Uterus (tissue), 4 donors: ENCODE results near the gene DAO. TPM values are rescaled to one million over a fixed set of nuclear protein-coding genes. Genes with fewer than 3 reads are reported as not detected.

Experiments
- DNase-seq, 2 donors: peaks; one replicate each; pipeline ENCODE4 v3.0.0-alpha.2; 2019 to 2020
- H3K27ac ChIP-seq, 2 donors: fragments of 200-600 bp; sonication (generic); 1 replicate in 1 of 2; 2 replicates in 1 of 2; pipeline ENCODE4 v1.5.1; 2016 to 2018
- H3K27me3 ChIP-seq, 2 donors: fragments of 200-600 bp; sonication (generic); one replicate each; pipeline ENCODE4 v1.5.1; 2018 to 2019; ENCODE audit warnings: control low read depth in 1 of 2
- H3K36me3 ChIP-seq, 2 donors: fragments of 200-600 bp; sonication (generic); one replicate each; pipeline ENCODE4 v1.5.1; 2019; ENCODE audit warnings: control low read depth in 1 of 2
- H3K4me1 ChIP-seq, 2 donors: fragments of 200-600 bp; sonication (generic); one replicate each; pipeline ENCODE4 v1.5.1; 2018 to 2019; ENCODE audit warnings: control low read depth in 1 of 2
- H3K4me3 ChIP-seq, 2 donors: fragments of 200-600 bp; sonication (generic); 1 replicate in 1 of 2; 2 replicates in 1 of 2; pipeline ENCODE4 v1.5.1; 2018 to 2019; ENCODE audit warnings: mild to moderate bottlenecking in 1 of 2
- H3K9me3 ChIP-seq, 2 donors: fragments of 200-600 bp; sonication (generic); one replicate each; pipeline ENCODE4 v1.5.1; 2019; ENCODE audit warnings: control low read depth in 1 of 2
- POLR2A ChIP-seq, 2 donors: fragments of 450-650 bp; IDR thresholded peaks; one replicate each; pipeline ENCODE4 v1.6.1; 2016; ENCODE audit warnings: antibody characterized with exemption in 2 of 2, mild to moderate bottlenecking in 1 of 2, moderate library complexity in 1 of 2
- intact Hi-C: fragments of 100-400 bp; cut with DNase I; formaldehyde crosslinking; loops from one replicate; pipeline ENCODE4 v1.15.1; 2023; ENCODE audit warnings: low total_unique reads
- total RNA-seq, 4 donors: library from RNA; depleted of rRNA in 3 of 4; stranded (reverse); fragments of >200 nt in 3 of 4; gene quantifications; one replicate each; pipeline versions ENCODE4 v1.1.0 to v1.2.4, GENCODE V29; 2014 to 2023
- TF ChIP-seq, protein P1 (sequence below), 4 experiments: fragments of 200-600 bp in 2 of 4; fragments of 450-650 bp in 2 of 4; sonication (generic) in 2 of 4; IDR thresholded peaks; one replicate each; pipeline ENCODE4 v1.5.1; 2016 to 2019; ENCODE audit warnings: antibody characterized with exemption in 4 of 4, mild to moderate bottlenecking in 2 of 4, moderate library complexity in 1 of 4
- donor health status: DM: yes; HTN: yes; CAD: no.

DAO gene
- total RNA-seq, 4 donors from 2014 or later = not detected

- H3K9me3 ChIP-seq = no peaks in the 10 kb centered on the region
- H3K27ac ChIP-seq = peak overlapping the region; percentile 61 to 77
- intact Hi-C loops = no loop called here
- DNase-seq = peak; percentile 57 to 58
- TF ChIP-seq POLR2A (IDR thresholded peaks at IDR 0.05) = no peak
- TF ChIP-seq, protein P1, sequence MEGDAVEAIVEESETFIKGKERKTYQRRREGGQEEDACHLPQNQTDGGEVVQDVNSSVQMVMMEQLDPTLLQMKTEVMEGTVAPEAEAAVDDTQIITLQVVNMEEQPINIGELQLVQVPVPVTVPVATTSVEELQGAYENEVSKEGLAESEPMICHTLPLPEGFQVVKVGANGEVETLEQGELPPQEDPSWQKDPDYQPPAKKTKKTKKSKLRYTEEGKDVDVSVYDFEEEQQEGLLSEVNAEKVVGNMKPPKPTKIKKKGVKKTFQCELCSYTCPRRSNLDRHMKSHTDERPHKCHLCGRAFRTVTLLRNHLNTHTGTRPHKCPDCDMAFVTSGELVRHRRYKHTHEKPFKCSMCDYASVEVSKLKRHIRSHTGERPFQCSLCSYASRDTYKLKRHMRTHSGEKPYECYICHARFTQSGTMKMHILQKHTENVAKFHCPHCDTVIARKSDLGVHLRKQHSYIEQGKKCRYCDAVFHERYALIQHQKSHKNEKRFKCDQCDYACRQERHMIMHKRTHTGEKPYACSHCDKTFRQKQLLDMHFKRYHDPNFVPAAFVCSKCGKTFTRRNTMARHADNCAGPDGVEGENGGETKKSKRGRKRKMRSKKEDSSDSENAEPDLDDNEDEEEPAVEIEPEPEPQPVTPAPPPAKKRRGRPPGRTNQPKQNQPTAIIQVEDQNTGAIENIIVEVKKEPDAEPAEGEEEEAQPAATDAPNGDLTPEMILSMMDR (IDR thresholded peaks at IDR 0.05) = no peak
- peaks cover 7 to 25% of the 10 kb centered on the region in 2 donors for H3K4me1 ChIP-seq
- no peaks in the 10 kb centered on the region for H3K27me3 ChIP-seq
- H3K36me3 ChIP-seq = no peaks in the 10 kb centered on the region
- H3K4me3 ChIP-seq = no peak overlapping the region
Observed at GRCh38 chr12:108833757-108834472, 46.0 kb upstream of the DAO start.

- Histone ChIP-seq H3K36me3 (no peaks in the 10 kb centered on the region), H3K4me1 (peaks cover 7 to 32% of the 10 kb centered on the region in 2 donors), H3K27ac (peak overlapping the region in 1 of 2 donors; percentile 86), H3K4me3 (no peak overlapping the region), H3K27me3 (no peaks in the 10 kb centered on the region), H3K9me3 (no peaks in the 10 kb centered on the region)
- no peak for DNase-seq
- TF ChIP-seq, protein P1 (IDR thresholded peaks at IDR 0.05) = no peak
- TF ChIP-seq POLR2A (IDR thresholded peaks at IDR 0.05) = no peak
- intact Hi-C loops = no loop called here
Observed at GRCh38 chr12:108835860-108836634, 43.8 kb upstream of the DAO start.

GRCh38 chr12:108837239-108837638, 42.7 kb upstream of the DAO start:
- Histone ChIP-seq H3K27me3 (no peaks in the 10 kb centered on the region), H3K27ac (peak overlapping the region; percentile 84 to 86), H3K4me3 (no peak overlapping the region), H3K9me3 (no peaks in the 10 kb centered on the region), H3K36me3 (no peaks in the 10 kb centered on the region), H3K4me1 (peaks cover 7 to 29% of the 10 kb centered on the region in 2 donors)
- TF ChIP-seq, protein P1 (IDR thresholded peaks at IDR 0.05) = no peak
- no peak for TF ChIP-seq POLR2A (IDR thresholded peaks at IDR 0.05)
- no peak for DNase-seq
- intact Hi-C loops = no loop called here

DNA sequence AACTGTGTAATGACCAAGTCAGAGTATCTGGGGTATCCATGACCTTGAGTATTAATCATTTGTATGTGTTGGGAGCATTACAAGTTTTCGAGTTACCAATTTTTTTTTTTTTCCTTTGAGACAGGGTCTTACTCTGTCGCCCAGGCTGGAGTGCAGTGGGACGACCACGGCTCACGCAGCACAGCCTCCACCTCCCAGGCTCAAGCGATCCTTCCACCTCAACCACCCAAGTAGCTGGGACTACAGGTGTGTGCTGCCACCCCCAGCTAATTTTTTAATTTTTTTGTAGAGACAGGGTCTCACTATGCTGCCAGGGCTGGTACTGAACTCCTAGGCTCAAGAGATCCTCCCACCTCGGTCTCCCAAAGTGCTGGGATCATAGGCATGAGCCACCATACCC, 42.2 kb upstream of the DAO start:
- Histone ChIP-seq H3K4me3 (no peak overlapping the region), H3K4me1 (peaks cover 6 to 25% of the 10 kb centered on the region in 2 donors), H3K9me3 (no peaks in the 10 kb centered on the region), H3K27ac (peak overlapping the region; percentile 84 to 86), H3K36me3 (no peaks in the 10 kb centered on the region), H3K27me3 (no peaks in the 10 kb centered on the region)
- intact Hi-C loops = no loop called here
- TF ChIP-seq POLR2A (IDR thresholded peaks at IDR 0.05) = no peak
- TF ChIP-seq, protein P1 (IDR thresholded peaks at IDR 0.05) = no peak
- no peak for DNase-seq
